GM23338 (cell line): ENCODE results near the gene SULT6B1.

Source experiments
- CREB1 ChIP-seq: fragments of 250-450 bp; sonication (Bioruptor Pico); IDR thresholded peaks from 2 replicates; pipeline ENCODE4 v1.5.0; 2020; ENCODE audit warnings: low read depth, mild to moderate bottlenecking, moderate library complexity
- CTCF ChIP-seq, 2 experiments: fragments of 200-600 bp in 1 of 2; sonication (generic) in 1 of 2; conservative IDR thresholded peaks; 2 replicates each; pipeline versions ENCODE4 v1.5.1 to v1.6.1; 2016 to 2017; ENCODE audit warnings: antibody characterized with exemption in 2 of 2, low read depth in 2 of 2, mild to moderate bottlenecking in 2 of 2, moderate library complexity in 1 of 2
- EZH2 ChIP-seq: fragments of 200-600 bp; sonication (generic); IDR thresholded peaks from one replicate; pipeline ENCODE4 v1.8.0; 2017; ENCODE audit warnings: antibody characterized with exemption, mild to moderate bottlenecking, low read depth; ENCODE audit not compliant: unreplicated experiment
- EZH2phosphoT487 ChIP-seq: fragments of 200-600 bp; sonication (generic); IDR thresholded peaks from one replicate; pipeline ENCODE4 v1.8.1; 2018; ENCODE audit warnings: antibody characterized with exemption; ENCODE audit not compliant: unreplicated experiment
- POLR2AphosphoS5 ChIP-seq: IDR thresholded peaks from 2 replicates; pipeline ENCODE4 v1.6.1; 2016; ENCODE audit warnings: antibody characterized with exemption, low read depth
- REST ChIP-seq: IDR thresholded peaks from one replicate; pipeline ENCODE4 v1.6.1; 2018; ENCODE audit warnings: antibody characterized with exemption; ENCODE audit not compliant: unreplicated experiment

- TF ChIP-seq CTCF (conservative IDR thresholded peaks at IDR 0.05; ENCODE audit: low read depth in 2 of 2), result no peak
- TF ChIP-seq POLR2AphosphoS5, result peak; percentile 70
- TF ChIP-seq REST, result no peak
- TF ChIP-seq EZH2, result no peak
- no peak for TF ChIP-seq CREB1 (CRISPR knock-in tag)
- TF ChIP-seq EZH2phosphoT487, result no peak
Measured at GRCh38 chr2:37205689-37206341, 17.3 kb upstream of the SULT6B1 start.
